SK-N-SH (cell line): ENCODE measurements around the gene DUSP2.

ENCODE experiments used
- GABPA ChIP-seq: IDR thresholded peaks from 2 replicates; pipeline ENCODE4 v1.4.0; 2012; ENCODE audit warnings: low read depth, mild to moderate bottlenecking
- POLR2AphosphoS5 ChIP-seq: IDR thresholded peaks from 2 replicates; pipeline ENCODE4 v1.6.1; 2012; ENCODE audit warnings: low read depth, low read length
- RCOR1 ChIP-seq: fragments of 150-350 bp; IDR thresholded peaks from 2 replicates; pipeline ENCODE4 v1.6.1; 2017; ENCODE audit warnings: antibody characterized with exemption, low read length
- RFX5 ChIP-seq: IDR thresholded peaks from 2 replicates; pipeline ENCODE4 v1.6.1; 2012; ENCODE audit warnings: mild to moderate bottlenecking, improper control_type of control experiment, low read length
- SIN3A ChIP-seq: IDR thresholded peaks from 2 replicates; pipeline ENCODE4 v1.6.1; 2012; ENCODE audit warnings: low read depth, mild to moderate bottlenecking, low read length, moderate library complexity, borderline replicate concordance
- TF ChIP-seq, protein P1 (sequence below): IDR thresholded peaks from 2 replicates; pipeline ENCODE4 v1.6.1; 2012; ENCODE audit warnings: mild to moderate bottlenecking, low read depth, low read length, moderate library complexity
- TF ChIP-seq, protein P2 (sequence below): IDR thresholded peaks from 2 replicates; pipeline ENCODE4 v1.4.0; 2012; ENCODE audit warnings: low read depth, borderline replicate concordance
- TF ChIP-seq, protein P3 (sequence below): fragments of 200-600 bp; sonication (generic); IDR thresholded peaks from 2 replicates; pipeline ENCODE4 v1.6.1; 2017; ENCODE audit warnings: antibody characterized with exemption, mild to moderate bottlenecking, moderate library complexity

DNA sequence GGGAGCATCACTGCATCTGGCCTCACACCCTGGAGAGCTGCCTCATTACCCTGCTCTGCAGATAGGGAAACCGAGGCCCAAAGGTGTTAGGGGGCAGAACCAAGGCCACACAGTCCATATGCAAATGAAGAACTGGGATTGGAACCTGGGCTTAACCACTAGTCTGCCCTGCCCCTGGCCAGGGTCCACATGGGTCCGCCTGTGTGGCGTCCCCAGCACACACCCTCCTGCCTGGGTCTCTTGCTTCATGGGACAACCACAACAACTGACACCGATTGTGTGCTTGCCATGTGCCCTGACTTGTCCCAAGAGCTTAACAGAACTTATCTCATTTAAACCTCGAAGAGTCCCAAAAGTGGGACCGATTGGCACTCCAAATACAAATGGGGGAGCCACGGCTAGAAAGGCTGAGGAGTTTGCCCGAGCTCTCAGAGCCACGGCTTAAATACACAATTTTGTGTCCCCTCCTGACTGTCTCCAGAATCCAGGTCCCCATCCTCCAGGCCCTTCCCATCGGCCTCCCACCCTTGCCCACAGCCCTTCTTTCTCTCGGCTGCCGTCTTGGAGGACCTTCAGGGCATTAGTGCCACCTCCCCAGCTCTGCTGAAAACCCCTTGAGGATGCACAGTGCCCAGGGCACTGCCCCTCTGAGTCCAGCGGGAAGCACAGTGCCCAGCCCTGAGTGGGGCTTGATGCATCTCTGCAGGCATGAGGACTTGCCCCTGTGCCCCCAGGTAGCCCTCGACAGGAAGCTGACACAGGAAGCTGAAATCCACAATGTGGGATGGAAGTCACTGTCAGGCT lies 5.8 kb upstream of the DUSP2 start:
- TF ChIP-seq, protein P1, sequence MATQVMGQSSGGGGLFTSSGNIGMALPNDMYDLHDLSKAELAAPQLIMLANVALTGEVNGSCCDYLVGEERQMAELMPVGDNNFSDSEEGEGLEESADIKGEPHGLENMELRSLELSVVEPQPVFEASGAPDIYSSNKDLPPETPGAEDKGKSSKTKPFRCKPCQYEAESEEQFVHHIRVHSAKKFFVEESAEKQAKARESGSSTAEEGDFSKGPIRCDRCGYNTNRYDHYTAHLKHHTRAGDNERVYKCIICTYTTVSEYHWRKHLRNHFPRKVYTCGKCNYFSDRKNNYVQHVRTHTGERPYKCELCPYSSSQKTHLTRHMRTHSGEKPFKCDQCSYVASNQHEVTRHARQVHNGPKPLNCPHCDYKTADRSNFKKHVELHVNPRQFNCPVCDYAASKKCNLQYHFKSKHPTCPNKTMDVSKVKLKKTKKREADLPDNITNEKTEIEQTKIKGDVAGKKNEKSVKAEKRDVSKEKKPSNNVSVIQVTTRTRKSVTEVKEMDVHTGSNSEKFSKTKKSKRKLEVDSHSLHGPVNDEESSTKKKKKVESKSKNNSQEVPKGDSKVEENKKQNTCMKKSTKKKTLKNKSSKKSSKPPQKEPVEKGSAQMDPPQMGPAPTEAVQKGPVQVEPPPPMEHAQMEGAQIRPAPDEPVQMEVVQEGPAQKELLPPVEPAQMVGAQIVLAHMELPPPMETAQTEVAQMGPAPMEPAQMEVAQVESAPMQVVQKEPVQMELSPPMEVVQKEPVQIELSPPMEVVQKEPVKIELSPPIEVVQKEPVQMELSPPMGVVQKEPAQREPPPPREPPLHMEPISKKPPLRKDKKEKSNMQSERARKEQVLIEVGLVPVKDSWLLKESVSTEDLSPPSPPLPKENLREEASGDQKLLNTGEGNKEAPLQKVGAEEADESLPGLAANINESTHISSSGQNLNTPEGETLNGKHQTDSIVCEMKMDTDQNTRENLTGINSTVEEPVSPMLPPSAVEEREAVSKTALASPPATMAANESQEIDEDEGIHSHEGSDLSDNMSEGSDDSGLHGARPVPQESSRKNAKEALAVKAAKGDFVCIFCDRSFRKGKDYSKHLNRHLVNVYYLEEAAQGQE: no peak
- TF ChIP-seq, protein P2, sequence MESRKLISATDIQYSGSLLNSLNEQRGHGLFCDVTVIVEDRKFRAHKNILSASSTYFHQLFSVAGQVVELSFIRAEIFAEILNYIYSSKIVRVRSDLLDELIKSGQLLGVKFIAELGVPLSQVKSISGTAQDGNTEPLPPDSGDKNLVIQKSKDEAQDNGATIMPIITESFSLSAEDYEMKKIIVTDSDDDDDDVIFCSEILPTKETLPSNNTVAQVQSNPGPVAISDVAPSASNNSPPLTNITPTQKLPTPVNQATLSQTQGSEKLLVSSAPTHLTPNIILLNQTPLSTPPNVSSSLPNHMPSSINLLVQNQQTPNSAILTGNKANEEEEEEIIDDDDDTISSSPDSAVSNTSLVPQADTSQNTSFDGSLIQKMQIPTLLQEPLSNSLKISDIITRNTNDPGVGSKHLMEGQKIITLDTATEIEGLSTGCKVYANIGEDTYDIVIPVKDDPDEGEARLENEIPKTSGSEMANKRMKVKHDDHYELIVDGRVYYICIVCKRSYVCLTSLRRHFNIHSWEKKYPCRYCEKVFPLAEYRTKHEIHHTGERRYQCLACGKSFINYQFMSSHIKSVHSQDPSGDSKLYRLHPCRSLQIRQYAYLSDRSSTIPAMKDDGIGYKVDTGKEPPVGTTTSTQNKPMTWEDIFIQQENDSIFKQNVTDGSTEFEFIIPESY: no peak
- no peak for TF ChIP-seq POLR2AphosphoS5
- TF ChIP-seq, protein P3, sequence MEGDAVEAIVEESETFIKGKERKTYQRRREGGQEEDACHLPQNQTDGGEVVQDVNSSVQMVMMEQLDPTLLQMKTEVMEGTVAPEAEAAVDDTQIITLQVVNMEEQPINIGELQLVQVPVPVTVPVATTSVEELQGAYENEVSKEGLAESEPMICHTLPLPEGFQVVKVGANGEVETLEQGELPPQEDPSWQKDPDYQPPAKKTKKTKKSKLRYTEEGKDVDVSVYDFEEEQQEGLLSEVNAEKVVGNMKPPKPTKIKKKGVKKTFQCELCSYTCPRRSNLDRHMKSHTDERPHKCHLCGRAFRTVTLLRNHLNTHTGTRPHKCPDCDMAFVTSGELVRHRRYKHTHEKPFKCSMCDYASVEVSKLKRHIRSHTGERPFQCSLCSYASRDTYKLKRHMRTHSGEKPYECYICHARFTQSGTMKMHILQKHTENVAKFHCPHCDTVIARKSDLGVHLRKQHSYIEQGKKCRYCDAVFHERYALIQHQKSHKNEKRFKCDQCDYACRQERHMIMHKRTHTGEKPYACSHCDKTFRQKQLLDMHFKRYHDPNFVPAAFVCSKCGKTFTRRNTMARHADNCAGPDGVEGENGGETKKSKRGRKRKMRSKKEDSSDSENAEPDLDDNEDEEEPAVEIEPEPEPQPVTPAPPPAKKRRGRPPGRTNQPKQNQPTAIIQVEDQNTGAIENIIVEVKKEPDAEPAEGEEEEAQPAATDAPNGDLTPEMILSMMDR: no peak
- no peak for TF ChIP-seq GABPA
- TF ChIP-seq SIN3A: no peak
- TF ChIP-seq RCOR1: no peak
- TF ChIP-seq RFX5: no peak
